HEK293 (cell line): ENCODE data around the gene FAM216A.

Source experiments
- CTCF ChIA-PET: fragments of 350-600 bp; formaldehyde crosslinking; extraction: SDS; loops from one replicate; lab custom pipeline; 2021; ENCODE audit warnings: antibody characterized with exemption; lab: Yijun Ruan, JAX
- POLR2A ChIA-PET: fragments of 300-600 bp; formaldehyde crosslinking; extraction: SDS; loops from one replicate; lab custom pipeline; 2020; ENCODE audit warnings: antibody characterized with exemption, inconsistent platforms; lab: Yijun Ruan, JAX
- H3K27ac ChIP-seq: fragments of 200-500 bp; sonication (Bioruptor generic); 2 replicates; pipeline ENCODE4 v1.5.1; 2014; ENCODE audit warnings: low read depth, low read length, control low read depth, inconsistent platforms; ENCODE audit errors: extremely low read depth
- H3K36me3 ChIP-seq, 2 experiments: fragments of 200-500 bp in 1 of 2; sonication (Bioruptor generic) in 1 of 2; 1 replicate in 1 of 2; 2 replicates in 1 of 2; pipeline ENCODE4 v1.5.1; 2014 to 2017; ENCODE audit warnings: inconsistent platforms in 2 of 2, low read length in 2 of 2; ENCODE audit not compliant: control insufficient read depth in 2 of 2, insufficient read depth in 1 of 2
- H3K4me1 ChIP-seq: fragments of 200-500 bp; sonication (Bioruptor generic); 2 replicates; pipeline ENCODE4 v1.5.1; 2014; ENCODE audit warnings: mild to moderate bottlenecking, low read length, inconsistent platforms; ENCODE audit not compliant: control insufficient read depth, insufficient read depth
- H3K4me3 ChIP-seq: 2 replicates; pipeline ENCODE4 v1.5.1; 2011; ENCODE audit warnings: low read depth, mild to moderate bottlenecking, control low read depth, low read length, moderate library complexity
- H3K9me3 ChIP-seq: fragments of 200-500 bp; sonication (Bioruptor generic); 2 replicates; pipeline ENCODE4 v1.5.1; 2014; ENCODE audit warnings: low read depth, low read length, inconsistent platforms; ENCODE audit not compliant: control insufficient read depth, insufficient read depth
- KLF1 ChIP-seq: fragments of 450-650 bp; formaldehyde crosslinking; IDR thresholded peaks from 2 replicates; pipeline ENCODE4 v1.5.1; 2016; ENCODE audit warnings: missing biosample characterization, missing genetic modification characterization
- KLF9 ChIP-seq: fragments of 450-650 bp; formaldehyde crosslinking; IDR thresholded peaks from 2 replicates; pipeline ENCODE4 v1.5.1; 2016; ENCODE audit warnings: missing biosample characterization, missing genetic modification characterization, low read depth
- OSR2 ChIP-seq: fragments of 450-650 bp; formaldehyde crosslinking; IDR thresholded peaks from 2 replicates; pipeline ENCODE4 v1.5.1; 2016; ENCODE audit warnings: missing biosample characterization, missing genetic modification characterization
- RBAK ChIP-seq: fragments of 450-650 bp; formaldehyde crosslinking; IDR thresholded peaks from 2 replicates; pipeline ENCODE4 v1.5.1; 2016; ENCODE audit warnings: missing biosample characterization, missing genetic modification characterization
- ZBTB1 ChIP-seq: fragments of 450-650 bp; formaldehyde crosslinking; IDR thresholded peaks from 2 replicates; pipeline ENCODE4 v1.5.1; 2016; ENCODE audit warnings: missing biosample characterization, missing genetic modification characterization
- ZBTB17 ChIP-seq: fragments of 450-650 bp; formaldehyde crosslinking; IDR thresholded peaks from 2 replicates; pipeline ENCODE4 v1.5.1; 2016; ENCODE audit warnings: missing biosample characterization, missing genetic modification characterization
- ZBTB44 ChIP-seq: fragments of 450-650 bp; IDR thresholded peaks from 2 replicates; pipeline ENCODE4 v1.5.1; 2018; ENCODE audit warnings: missing biosample characterization, mild to moderate bottlenecking, missing genetic modification characterization
- ZNF114 ChIP-seq: fragments of 450-650 bp; formaldehyde crosslinking; IDR thresholded peaks from 2 replicates; pipeline ENCODE4 v1.5.0; 2017; ENCODE audit warnings: missing biosample characterization, missing genetic modification characterization
- ZNF138 ChIP-seq: fragments of 450-650 bp; formaldehyde crosslinking; IDR thresholded peaks from 2 replicates; pipeline ENCODE4 v1.5.1; 2016; ENCODE audit warnings: missing biosample characterization, missing genetic modification characterization, borderline replicate concordance
- ZNF16 ChIP-seq: fragments of 450-650 bp; formaldehyde crosslinking; IDR thresholded peaks from 2 replicates; pipeline ENCODE4 v1.5.1; 2016; ENCODE audit warnings: low read depth, missing biosample characterization, missing genetic modification characterization
- ZNF19 ChIP-seq: fragments of 450-650 bp; formaldehyde crosslinking; IDR thresholded peaks from 2 replicates; pipeline ENCODE4; 2016; ENCODE audit warnings: missing biosample characterization, missing genetic modification characterization, low read depth
- ZNF214 ChIP-seq: fragments of 450-650 bp; formaldehyde crosslinking; IDR thresholded peaks from 2 replicates; pipeline ENCODE4 v1.5.1; 2017; ENCODE audit warnings: missing biosample characterization, mild to moderate bottlenecking, missing genetic modification characterization, borderline replicate concordance
- ZNF221 ChIP-seq: fragments of 450-650 bp; formaldehyde crosslinking; IDR thresholded peaks from 2 replicates; pipeline ENCODE4 v1.5.1; 2017; ENCODE audit warnings: missing biosample characterization, missing genetic modification characterization, borderline replicate concordance
- ZNF354C ChIP-seq: fragments of 450-650 bp; formaldehyde crosslinking; IDR thresholded peaks from 2 replicates; pipeline ENCODE4 v1.5.1; 2016; ENCODE audit warnings: missing biosample characterization, missing genetic modification characterization, low read depth, borderline replicate concordance
- ZNF549 ChIP-seq: fragments of 450-650 bp; IDR thresholded peaks from 2 replicates; pipeline ENCODE4 v1.5.1; 2018; ENCODE audit warnings: missing biosample characterization, missing genetic modification characterization, mild to moderate bottlenecking, inconsistent platforms, moderate library complexity
- ZNF580 ChIP-seq: fragments of 450-650 bp; formaldehyde crosslinking; IDR thresholded peaks from 2 replicates; pipeline ENCODE4 v1.5.1; 2016; ENCODE audit warnings: missing biosample characterization, missing genetic modification characterization
- ZNF76 ChIP-seq: fragments of 450-650 bp; formaldehyde crosslinking; IDR thresholded peaks from 2 replicates; pipeline ENCODE4; 2016; ENCODE audit warnings: low read depth, missing biosample characterization, missing genetic modification characterization, borderline replicate concordance
- ZNF792 ChIP-seq: fragments of 450-650 bp; formaldehyde crosslinking; IDR thresholded peaks from 2 replicates; pipeline ENCODE4 v1.5.1; 2016; ENCODE audit warnings: missing biosample characterization, missing genetic modification characterization
- ZSCAN5A ChIP-seq: fragments of 450-650 bp; formaldehyde crosslinking; IDR thresholded peaks from 2 replicates; pipeline ENCODE4 v1.5.1; 2016; ENCODE audit warnings: missing biosample characterization, missing genetic modification characterization
- TF ChIP-seq, protein P1 (sequence below): fragments of 450-650 bp; formaldehyde crosslinking; conservative IDR thresholded peaks from 2 replicates; pipeline ENCODE4 v1.5.1; 2016; ENCODE audit warnings: low read depth, missing biosample characterization, missing genetic modification characterization
- TF ChIP-seq, protein P2 (sequence below): fragments of 450-650 bp; formaldehyde crosslinking; IDR thresholded peaks from 2 replicates; pipeline ENCODE4 v1.5.1; 2016; ENCODE audit warnings: missing biosample characterization, missing genetic modification characterization

Gene FAM216A

DNA sequence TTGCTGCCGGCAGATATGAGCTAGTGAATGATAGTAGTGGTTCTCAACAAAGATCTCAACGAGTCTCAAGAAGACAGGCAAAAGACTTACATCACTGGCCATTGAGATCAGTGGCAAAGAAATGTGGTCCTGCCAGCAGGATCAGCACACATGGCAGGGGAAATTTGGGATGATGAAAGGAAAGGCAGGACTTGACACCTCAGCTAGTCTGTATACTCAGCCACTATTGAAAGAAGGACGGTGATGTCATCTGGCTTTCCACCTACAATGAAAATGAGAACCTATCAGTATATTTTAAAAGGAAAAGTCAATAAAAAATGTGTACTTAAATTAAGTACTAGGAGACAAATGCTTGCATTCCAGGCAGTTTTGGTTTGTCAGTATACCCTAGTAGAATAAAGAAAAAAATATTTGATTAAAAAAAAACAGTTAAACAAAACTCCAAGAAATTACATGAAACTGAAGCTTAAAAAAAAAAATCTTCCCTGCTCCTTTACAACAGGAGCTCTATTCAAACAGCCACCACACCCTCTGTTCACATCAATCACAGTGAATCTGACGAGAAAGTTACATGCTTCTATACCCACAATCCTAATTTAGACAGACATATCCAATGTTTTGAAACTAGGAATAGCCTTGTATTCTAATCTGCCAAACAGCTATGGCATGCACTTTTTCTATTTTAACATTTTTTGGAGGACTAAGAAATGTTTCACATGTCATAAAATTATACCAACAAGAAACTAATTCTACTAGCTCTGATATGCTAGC, 68.4 kb downstream of the FAM216A start (continued):
- TF ChIP-seq, protein P1, sequence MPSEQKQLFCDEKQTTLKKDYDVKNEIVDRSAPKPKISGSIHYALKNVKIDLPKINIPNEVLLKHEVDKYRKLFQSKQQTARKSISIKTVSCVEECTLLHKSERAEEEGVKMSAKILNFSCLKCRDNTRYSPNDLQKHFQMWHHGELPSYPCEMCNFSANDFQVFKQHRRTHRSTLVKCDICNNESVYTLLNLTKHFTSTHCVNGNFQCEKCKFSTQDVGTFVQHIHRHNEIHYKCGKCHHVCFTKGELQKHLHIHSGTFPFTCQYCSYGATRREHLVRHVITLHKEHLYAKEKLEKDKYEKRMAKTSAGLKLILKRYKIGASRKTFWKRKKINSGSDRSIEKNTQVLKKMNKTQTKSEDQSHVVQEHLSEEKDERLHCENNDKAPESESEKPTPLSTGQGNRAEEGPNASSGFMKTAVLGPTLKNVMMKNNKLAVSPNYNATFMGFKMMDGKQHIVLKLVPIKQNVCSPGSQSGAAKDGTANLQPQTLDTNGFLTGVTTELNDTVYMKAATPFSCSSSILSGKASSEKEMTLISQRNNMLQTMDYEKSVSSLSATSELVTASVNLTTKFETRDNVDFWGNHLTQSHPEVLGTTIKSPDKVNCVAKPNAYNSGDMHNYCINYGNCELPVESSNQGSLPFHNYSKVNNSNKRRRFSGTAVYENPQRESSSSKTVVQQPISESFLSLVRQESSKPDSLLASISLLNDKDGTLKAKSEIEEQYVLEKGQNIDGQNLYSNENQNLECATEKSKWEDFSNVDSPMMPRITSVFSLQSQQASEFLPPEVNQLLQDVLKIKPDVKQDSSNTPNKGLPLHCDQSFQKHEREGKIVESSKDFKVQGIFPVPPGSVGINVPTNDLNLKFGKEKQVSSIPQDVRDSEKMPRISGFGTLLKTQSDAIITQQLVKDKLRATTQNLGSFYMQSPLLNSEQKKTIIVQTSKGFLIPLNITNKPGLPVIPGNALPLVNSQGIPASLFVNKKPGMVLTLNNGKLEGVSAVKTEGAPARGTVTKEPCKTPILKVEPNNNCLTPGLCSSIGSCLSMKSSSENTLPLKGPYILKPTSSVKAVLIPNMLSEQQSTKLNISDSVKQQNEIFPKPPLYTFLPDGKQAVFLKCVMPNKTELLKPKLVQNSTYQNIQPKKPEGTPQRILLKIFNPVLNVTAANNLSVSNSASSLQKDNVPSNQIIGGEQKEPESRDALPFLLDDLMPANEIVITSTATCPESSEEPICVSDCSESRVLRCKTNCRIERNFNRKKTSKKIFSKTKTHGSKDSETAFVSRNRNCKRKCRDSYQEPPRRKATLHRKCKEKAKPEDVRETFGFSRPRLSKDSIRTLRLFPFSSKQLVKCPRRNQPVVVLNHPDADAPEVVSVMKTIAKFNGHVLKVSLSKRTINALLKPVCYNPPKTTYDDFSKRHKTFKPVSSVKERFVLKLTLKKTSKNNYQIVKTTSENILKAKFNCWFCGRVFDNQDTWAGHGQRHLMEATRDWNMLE (tag by site-specific recombination): no peak

DNA sequence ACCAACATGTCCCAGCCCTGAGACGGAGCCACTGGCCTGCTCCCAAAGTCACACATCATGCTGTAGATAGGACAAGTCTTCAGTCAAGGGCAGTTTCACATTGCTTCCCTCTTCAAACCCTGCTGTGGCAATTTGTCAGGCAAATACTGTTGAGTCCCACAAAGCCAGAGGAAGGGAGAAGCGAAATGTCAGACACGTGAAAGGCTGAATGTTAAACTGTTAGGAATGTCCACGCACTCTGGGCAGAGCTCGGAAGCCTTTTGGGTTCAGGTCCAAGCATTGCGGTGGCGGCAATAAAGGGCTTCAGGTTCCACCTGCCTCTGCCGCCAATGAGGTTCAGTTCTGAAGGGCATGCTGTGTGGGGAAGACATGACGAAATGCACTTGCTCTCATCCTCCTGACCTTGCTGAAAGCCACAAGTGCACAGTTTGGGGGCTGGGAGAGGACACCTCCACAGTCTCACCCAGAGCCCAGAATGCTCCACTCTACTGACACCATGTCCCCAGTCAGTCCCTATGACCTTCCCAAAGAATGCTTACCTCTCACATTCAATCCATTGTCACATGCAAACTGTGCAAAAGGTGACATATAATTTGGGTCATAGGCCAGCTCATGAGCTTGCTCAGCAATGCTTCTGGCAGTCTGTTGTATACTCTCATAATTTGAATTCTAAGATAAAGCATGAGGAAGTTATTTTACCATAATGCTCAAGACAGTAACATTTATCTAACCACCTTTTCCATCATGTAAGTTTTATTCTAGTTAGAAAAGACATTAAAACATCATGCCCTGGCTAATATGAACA, 69.2 kb downstream of the FAM216A start:
- H3K27ac ChIP-seq: 0 out of 2 replicates have a peak overlapping the region, but pooled peaks have one; percentile 14
- POLR2A ChIA-PET: no interaction called here
- H3K4me1 ChIP-seq: peaks cover 23% of the 10 kb centered on the region
- no peaks in the 10 kb centered on the region for H3K9me3 ChIP-seq
- CTCF ChIA-PET: interaction anchor here (0.5 to 1.0 kb wide), 5 partner anchors 12 to 75 kb away, joined by 3 to 4 read pairs (median 3); no protein-coding TSS in a partner anchor
- H3K36me3 ChIP-seq: peaks cover 7 to 40% of the 10 kb centered on the region in 2 experiments
- no peak overlapping the region for H3K4me3 ChIP-seq
- no peak for TF ChIP-seq ZNF19 (tag by site-specific recombination)
- TF ChIP-seq ZBTB44 (tag by site-specific recombination): no peak
- TF ChIP-seq OSR2: peak; percentile 83; the same call in 1 of the 2 replicates
- no peak; the same call in 1 of the 2 replicates for TF ChIP-seq ZNF792 (tag by site-specific recombination)
- TF ChIP-seq ZNF354C (tag by site-specific recombination): no peak
- no peak for TF ChIP-seq ZNF221 (tag by site-specific recombination)
- no peak for TF ChIP-seq ZNF214 (tag by site-specific recombination)
- TF ChIP-seq ZBTB1: no peak
- no peak for TF ChIP-seq ZNF114
- no peak for TF ChIP-seq KLF9 (tag by site-specific recombination)
- TF ChIP-seq RBAK: no peak
- no peak for TF ChIP-seq KLF1 (tag by site-specific recombination)
- no peak for TF ChIP-seq ZNF76 (tag by site-specific recombination)
- TF ChIP-seq ZNF138 (tag by site-specific recombination): no peak
- TF ChIP-seq ZNF16: no peak
- 0 out of 2 replicates have a peak, but pooled peaks have one; percentile 9 for TF ChIP-seq ZNF580 (tag by site-specific recombination)
- TF ChIP-seq, protein P2, sequence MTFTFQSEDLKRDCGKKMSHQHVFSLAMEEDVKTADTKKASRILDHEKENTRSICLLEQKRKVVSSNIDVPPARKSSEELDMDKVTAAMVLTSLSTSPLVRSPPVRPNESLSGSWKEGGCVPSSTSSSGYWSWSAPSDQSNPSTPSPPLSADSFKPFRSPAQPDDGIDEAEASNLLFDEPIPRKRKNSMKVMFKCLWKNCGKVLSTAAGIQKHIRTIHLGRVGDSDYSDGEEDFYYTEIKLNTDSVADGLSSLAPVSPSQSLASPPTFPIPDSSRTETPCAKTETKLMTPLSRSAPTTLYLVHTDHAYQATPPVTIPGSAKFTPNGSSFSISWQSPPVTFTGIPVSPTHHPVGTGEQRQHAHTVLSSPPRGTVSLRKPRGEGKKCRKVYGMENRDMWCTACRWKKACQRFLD: no peak
- TF ChIP-seq ZNF549: no peak
- TF ChIP-seq ZSCAN5A: no peak
- TF ChIP-seq ZBTB17: peak; percentile 84
